ENCODE measurements around the gene GAPVD1.

The GAPVD1 gene

GRCh38 chr9:125388978-125389377 lies 127.4 kb downstream of the GAPVD1 start:
- Histone ChIP-seq H3K27ac (no peak overlapping the region), H3K4me3 (no peak overlapping the region)
- no peak for DNase-seq (ENCODE audit: low spot score)
- no peak for TF ChIP-seq CTCF (IDR thresholded peaks at IDR 0.05)

- Histone ChIP-seq H3K27ac (no peak overlapping the region), H3K4me3 (no peak overlapping the region)
- DNase-seq (ENCODE audit: low spot score), result no peak
- no peak for TF ChIP-seq CTCF (IDR thresholded peaks at IDR 0.05)
Measured at GRCh38 chr9:125391704-125392103, 130.1 kb downstream of the GAPVD1 start.

GRCh38 chr9:125393426-125393825 lies 131.8 kb downstream of the GAPVD1 start:
- no peak for TF ChIP-seq CTCF (IDR thresholded peaks at IDR 0.05)
- DNase-seq (ENCODE audit: low spot score), result no peak
- no peak overlapping the region for H3K4me3 ChIP-seq
- no peak overlapping the region for H3K27ac ChIP-seq

GRCh38 chr9:125396799-125397198 lies 135.2 kb downstream of the GAPVD1 start:
- H3K4me3 ChIP-seq, result no peak overlapping the region
- H3K27ac ChIP-seq, result no peak overlapping the region
- no peak for TF ChIP-seq CTCF (IDR thresholded peaks at IDR 0.05)
- no peak for DNase-seq (ENCODE audit: low spot score)

- no peak for TF ChIP-seq CTCF (IDR thresholded peaks at IDR 0.05)
- no peak for DNase-seq (ENCODE audit: low spot score)
- H3K27ac ChIP-seq, result no peak overlapping the region
- no peak overlapping the region for H3K4me3 ChIP-seq
Measured at GRCh38 chr9:125397736-125398135, 136.1 kb downstream of the GAPVD1 start.

- no peak for DNase-seq (ENCODE audit: low spot score)
- Histone ChIP-seq H3K27ac (no peak overlapping the region), H3K4me3 (no peak overlapping the region)
- TF ChIP-seq CTCF (IDR thresholded peaks at IDR 0.05), result no peak
Measured at GRCh38 chr9:125398243-125398642, 136.6 kb downstream of the GAPVD1 start.

- Histone ChIP-seq H3K4me3 (no peak overlapping the region), H3K27ac (no peak overlapping the region)
- TF ChIP-seq CTCF (IDR thresholded peaks at IDR 0.05), result no peak
- no peak for DNase-seq (ENCODE audit: low spot score)
Measured at GRCh38 chr9:125399165-125399564, 137.5 kb downstream of the GAPVD1 start.
